MM.1S (cell line): ENCODE data around the gene EMC8.

ENCODE experiments used
- CTCF ChIP-seq: fragments of 300-600 bp; sonication (generic); IDR thresholded peaks from 2 replicates; pipeline ENCODE4 v1.5.1; 2016; ENCODE audit warnings: antibody characterized with exemption, low read length, mixed read lengths
- EZH2phosphoT487 ChIP-seq: fragments of 300-600 bp; sonication (generic); IDR thresholded peaks from 2 replicates; pipeline ENCODE4 v1.6.1; 2018; ENCODE audit warnings: antibody characterized with exemption, low read length

- TF ChIP-seq EZH2phosphoT487 (no peak), CTCF (no peak)
Observed at GRCh38 chr16:85845266-85845665, 45.9 kb upstream of the EMC8 start.
